Amniotic stem cell (primary cell): ENCODE results near the gene SH3BP2.
A peak's percentile ranks its signal among the peaks of the same experiment; 100 is the strongest.

Experiments used
- DNase-seq: peaks from one replicate; lab custom pipeline; 2025; lab: John Stamatoyannopoulos, UW

SH3BP2 gene

GRCh38 chr4:2832981-2833670 lies 40.2 kb downstream of the SH3BP2 start:
- DNase-seq = no peak

- DNase-seq = no peak
Observed at GRCh38 chr4:2833671-2834000, 40.8 kb downstream of the SH3BP2 start.

GRCh38 chr4:2834001-2834921 lies 41.4 kb downstream of the SH3BP2 start:
- no peak for DNase-seq

- DNase-seq = no peak
Observed at GRCh38 chr4:2835978-2836377, 43.1 kb downstream of the SH3BP2 start.

- DNase-seq = no peak
Observed at GRCh38 chr4:2836391-2836859, 43.5 kb downstream of the SH3BP2 start.

- DNase-seq = no peak
Observed at GRCh38 chr4:2837110-2837903, 44.4 kb downstream of the SH3BP2 start.

GRCh38 chr4:2837904-2838496 lies 45.1 kb downstream of the SH3BP2 start:
- DNase-seq = no peak

- DNase-seq = no peak
Observed at GRCh38 chr4:2839060-2839459, 46.2 kb downstream of the SH3BP2 start.

GRCh38 chr4:2842687-2843262 lies 49.9 kb downstream of the SH3BP2 start:
- DNase-seq = no peak

GRCh38 chr4:2843263-2843940 lies 50.5 kb downstream of the SH3BP2 start, which contains the start of gene ADD1:
ADD1 (plus strand) TSS chr4:2843844; CDS start chr4:2875916, 32,072 bp downstream.
- peak; percentile 66 for DNase-seq

- no peak for DNase-seq
Observed at GRCh38 chr4:2843941-2844584, 51.2 kb downstream of the SH3BP2 start.

- no peak for DNase-seq
Observed at GRCh38 chr4:2846172-2846571, 53.3 kb downstream of the SH3BP2 start.

- DNase-seq = no peak
Observed at GRCh38 chr4:2847302-2847871, 54.5 kb downstream of the SH3BP2 start.

- DNase-seq = no peak
Observed at GRCh38 chr4:2848449-2848848, 55.6 kb downstream of the SH3BP2 start.

- DNase-seq = no peak
Observed at GRCh38 chr4:2849267-2850152, 56.6 kb downstream of the SH3BP2 start.

GRCh38 chr4:2850966-2851798 lies 58.3 kb downstream of the SH3BP2 start:
- no peak for DNase-seq

- no peak for DNase-seq
Observed at GRCh38 chr4:2852481-2852921, 59.6 kb downstream of the SH3BP2 start.

GRCh38 chr4:2855584-2855983 lies 62.7 kb downstream of the SH3BP2 start:
- DNase-seq = no peak
